Progenitor cell of endocrine pancreas (in vitro differentiated cells): ENCODE data around the gene SORCS2. TPM values are rescaled to one million over a fixed set of nuclear protein-coding genes. Genes with fewer than 3 reads are reported as not detected.

Experiments used
- DNase-seq: peaks from one replicate; pipeline ENCODE4 v3.0.0; 2021; ENCODE audit warnings: low spot score; ENCODE audit not compliant: unreplicated experiment
- H3K27ac Mint-ChIP-seq: 2 replicates; pipeline ENCODE4 v1.8.0; 2021; ENCODE audit warnings: mild to moderate bottlenecking, moderate library complexity, mixed read lengths
- H3K27me3 Mint-ChIP-seq: 2 replicates; pipeline ENCODE4 v1.8.0; 2021; ENCODE audit warnings: mixed read lengths
- H3K36me3 Mint-ChIP-seq: 2 replicates; pipeline ENCODE4 v1.8.0; 2022; ENCODE audit warnings: mixed read lengths; ENCODE audit not compliant: insufficient read depth
- H3K4me1 Mint-ChIP-seq: 2 replicates; pipeline ENCODE4 v1.8.0; 2021; ENCODE audit warnings: low read depth, mixed read lengths
- H3K4me3 Mint-ChIP-seq: 2 replicates; pipeline ENCODE4 v1.8.0; 2021; ENCODE audit warnings: low read depth, mild to moderate bottlenecking, moderate library complexity, mixed read lengths
- H3K9me3 Mint-ChIP-seq: 2 replicates; pipeline ENCODE4 v1.8.0; 2021; ENCODE audit warnings: low read depth, mixed read lengths
- total RNA-seq: library from RNA; stranded (reverse); gene quantifications from 2 replicates; pipeline ENCODE4 v1.2.1, GENCODE V29; 2021
- TF ChIP-seq, protein P1 (sequence below): fragments of 200-600 bp; sonication (generic); IDR thresholded peaks from one replicate; pipeline ENCODE4 v1.5.0; 2021; ENCODE audit warnings: antibody characterized with exemption, mild to moderate bottlenecking; ENCODE audit not compliant: unreplicated experiment

The SORCS2 gene
- total RNA-seq, 1 donor from 2014 or later = 2.2 TPM

DNA sequence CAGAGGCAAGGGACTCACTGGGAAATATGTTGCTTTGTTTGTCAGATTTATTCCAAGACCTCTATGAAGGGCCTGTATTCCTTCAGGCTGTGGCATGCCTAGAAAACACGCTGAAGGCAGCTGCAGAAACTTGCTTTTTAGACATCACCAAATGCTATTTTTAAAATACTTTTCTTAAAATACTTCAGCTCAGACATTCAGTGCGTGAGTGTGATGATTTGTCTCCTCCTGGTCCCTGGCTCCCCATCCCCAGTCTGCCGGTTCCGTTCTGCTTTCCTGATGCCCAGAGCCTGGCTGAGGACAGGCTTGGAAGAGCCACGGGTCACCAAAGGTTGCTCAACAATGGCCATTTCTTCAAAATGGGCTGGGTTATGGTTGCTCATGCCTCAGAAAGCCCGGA is 187.4 kb downstream of the SORCS2 start:
- no peak overlapping the region for H3K27ac Mint-ChIP-seq
- H3K27me3 Mint-ChIP-seq = no peaks in the 10 kb centered on the region
- H3K9me3 Mint-ChIP-seq = no peaks in the 10 kb centered on the region
- H3K36me3 Mint-ChIP-seq = no peaks in the 10 kb centered on the region
- TF ChIP-seq, protein P1, sequence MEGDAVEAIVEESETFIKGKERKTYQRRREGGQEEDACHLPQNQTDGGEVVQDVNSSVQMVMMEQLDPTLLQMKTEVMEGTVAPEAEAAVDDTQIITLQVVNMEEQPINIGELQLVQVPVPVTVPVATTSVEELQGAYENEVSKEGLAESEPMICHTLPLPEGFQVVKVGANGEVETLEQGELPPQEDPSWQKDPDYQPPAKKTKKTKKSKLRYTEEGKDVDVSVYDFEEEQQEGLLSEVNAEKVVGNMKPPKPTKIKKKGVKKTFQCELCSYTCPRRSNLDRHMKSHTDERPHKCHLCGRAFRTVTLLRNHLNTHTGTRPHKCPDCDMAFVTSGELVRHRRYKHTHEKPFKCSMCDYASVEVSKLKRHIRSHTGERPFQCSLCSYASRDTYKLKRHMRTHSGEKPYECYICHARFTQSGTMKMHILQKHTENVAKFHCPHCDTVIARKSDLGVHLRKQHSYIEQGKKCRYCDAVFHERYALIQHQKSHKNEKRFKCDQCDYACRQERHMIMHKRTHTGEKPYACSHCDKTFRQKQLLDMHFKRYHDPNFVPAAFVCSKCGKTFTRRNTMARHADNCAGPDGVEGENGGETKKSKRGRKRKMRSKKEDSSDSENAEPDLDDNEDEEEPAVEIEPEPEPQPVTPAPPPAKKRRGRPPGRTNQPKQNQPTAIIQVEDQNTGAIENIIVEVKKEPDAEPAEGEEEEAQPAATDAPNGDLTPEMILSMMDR = no peak
- H3K4me3 Mint-ChIP-seq = no peak overlapping the region
- H3K4me1 Mint-ChIP-seq = no peaks in the 10 kb centered on the region
- DNase-seq = no peak

DNA sequence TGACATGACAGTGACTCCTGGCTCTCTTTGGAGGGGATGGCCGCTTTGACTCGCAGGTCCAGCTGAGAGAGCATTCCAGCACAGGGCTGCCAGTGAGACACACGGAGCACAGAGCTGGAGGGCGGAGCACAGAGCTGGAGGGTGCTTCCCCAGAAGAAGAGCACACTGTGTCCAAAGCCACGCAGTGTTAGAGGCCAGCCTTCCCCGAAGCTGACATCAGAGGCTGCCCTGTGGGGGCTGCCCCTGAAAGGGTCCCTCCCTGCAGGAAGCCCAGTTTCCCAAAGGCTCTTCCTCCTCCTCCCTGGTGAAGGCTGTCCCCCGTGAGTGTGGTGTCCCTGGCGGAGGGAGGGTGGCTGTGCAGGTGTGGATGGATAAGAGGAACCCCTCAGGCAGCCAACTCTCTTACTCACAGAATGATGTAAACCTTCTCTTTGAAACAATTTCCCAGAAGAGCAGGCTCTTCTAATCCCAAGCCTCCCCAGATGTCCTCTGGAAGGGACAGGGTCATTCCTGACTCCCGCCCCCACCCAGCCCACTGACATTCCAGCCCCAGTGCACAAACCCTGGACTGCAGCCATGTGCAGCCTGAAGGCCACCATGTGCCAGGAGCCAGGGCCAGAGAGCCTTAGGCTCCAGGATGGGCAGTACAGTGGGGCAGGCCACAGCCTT is 189.0 kb downstream of the SORCS2 start:
- Mint-ChIP-seq H3K4me3 (no peak overlapping the region), H3K36me3 (no peaks in the 10 kb centered on the region), H3K27me3 (no peaks in the 10 kb centered on the region), H3K27ac (no peak overlapping the region), H3K4me1 (no peaks in the 10 kb centered on the region), H3K9me3 (no peaks in the 10 kb centered on the region)
- no peak for DNase-seq
- TF ChIP-seq, protein P1 = no peak

DNA sequence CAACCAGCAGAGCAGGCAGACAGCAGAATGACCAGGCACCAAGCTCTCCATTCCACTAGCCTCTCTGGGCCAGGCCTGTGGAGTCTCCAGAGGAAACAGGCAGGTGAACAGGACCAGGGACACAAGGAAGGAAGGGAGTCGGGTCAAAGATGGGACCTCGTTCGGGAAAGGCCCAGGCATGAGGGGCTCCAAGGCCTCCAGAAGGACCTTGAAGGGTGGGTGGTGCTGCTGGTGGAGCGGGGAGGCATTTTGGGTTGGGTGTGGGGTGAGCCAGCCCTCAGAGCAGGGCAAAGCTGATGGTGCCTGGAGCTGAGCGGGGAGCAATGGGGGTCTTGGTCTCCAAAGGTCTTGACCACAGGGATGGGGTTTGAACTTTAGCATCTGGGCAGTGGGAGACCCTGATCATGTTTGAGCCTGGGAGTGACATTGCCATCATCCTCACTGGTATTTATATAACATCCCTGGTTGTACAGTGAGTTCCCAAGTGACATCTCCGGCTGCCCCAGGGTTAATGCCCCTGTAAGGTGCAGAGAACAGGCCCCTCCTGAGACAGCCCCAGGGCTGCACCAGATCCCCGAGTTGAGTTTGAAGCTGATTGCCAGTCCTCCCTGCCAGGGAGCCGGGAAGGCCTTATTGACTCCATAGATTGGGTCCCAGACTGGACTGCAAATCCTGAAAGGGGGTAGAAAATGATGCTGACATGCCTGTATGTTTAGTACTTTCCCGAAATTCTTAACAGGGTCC is 189.7 kb downstream of the SORCS2 start:
- H3K4me1 Mint-ChIP-seq = no peaks in the 10 kb centered on the region

DNA sequence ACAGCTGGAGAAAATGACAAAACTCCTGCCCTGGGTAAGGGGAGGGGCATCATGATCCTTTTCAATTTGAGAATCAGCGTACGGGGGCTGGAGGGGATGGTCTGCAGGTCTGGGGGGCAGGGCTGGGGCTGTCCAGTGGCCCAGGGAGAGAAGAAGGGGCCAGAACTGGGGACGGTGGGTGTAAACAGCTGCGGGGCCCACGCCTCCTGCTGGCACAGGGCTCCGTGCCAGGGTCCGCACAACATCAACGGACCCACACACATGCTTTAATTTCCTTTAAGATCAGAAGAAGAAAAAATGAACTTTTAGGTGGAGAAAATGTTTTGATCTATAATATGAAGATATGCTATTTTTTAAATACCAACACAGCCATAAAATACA is 190.3 kb downstream of the SORCS2 start:
- no peaks in the 10 kb centered on the region for H3K27me3 Mint-ChIP-seq
- TF ChIP-seq, protein P1 = no peak
- H3K36me3 Mint-ChIP-seq = no peaks in the 10 kb centered on the region
- no peak for DNase-seq
- no peak overlapping the region for H3K27ac Mint-ChIP-seq
- H3K4me1 Mint-ChIP-seq = no peaks in the 10 kb centered on the region
- H3K9me3 Mint-ChIP-seq = no peaks in the 10 kb centered on the region
- no peak overlapping the region for H3K4me3 Mint-ChIP-seq

More for the DNA sequence above, 189.7 kb downstream of the SORCS2 start:
- Mint-ChIP-seq H3K4me3 (no peak overlapping the region), H3K9me3 (no peaks in the 10 kb centered on the region), H3K27ac (no peak overlapping the region), H3K27me3 (no peaks in the 10 kb centered on the region), H3K36me3 (no peaks in the 10 kb centered on the region)
- DNase-seq = no peak
- TF ChIP-seq, protein P1 = no peak

DNA sequence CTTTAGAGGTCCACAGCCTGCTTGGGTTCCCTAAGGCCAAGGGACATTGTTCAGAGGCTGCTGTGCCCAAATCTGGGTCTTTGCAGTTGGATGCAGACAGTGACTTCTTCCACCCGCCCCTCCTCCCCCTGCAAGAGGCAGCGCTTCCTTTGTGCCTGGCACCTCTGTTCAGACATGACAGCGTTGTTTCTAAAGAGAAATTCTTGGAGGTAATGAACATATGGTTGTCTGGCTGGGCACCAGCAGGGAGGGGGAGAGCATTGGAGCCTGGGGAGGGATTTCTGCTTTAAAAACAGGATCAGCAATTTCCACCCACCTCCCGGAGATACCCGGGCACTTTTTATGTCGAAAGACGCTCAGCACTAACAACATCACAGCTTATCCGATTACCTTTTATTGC is 190.9 kb downstream of the SORCS2 start:
- Mint-ChIP-seq H3K4me1 (no peaks in the 10 kb centered on the region), H3K9me3 (no peaks in the 10 kb centered on the region), H3K27me3 (no peaks in the 10 kb centered on the region), H3K27ac (no peak overlapping the region), H3K4me3 (no peak overlapping the region), H3K36me3 (no peaks in the 10 kb centered on the region)
- TF ChIP-seq, protein P1 = no peak
- DNase-seq = no peak
